Tibial nerve (tissue), 4 donors: ENCODE results near the gene GPR21.

Experiments used
- CTCF ChIP-seq, 5 experiments: fragments of 200-600 bp in 3 of 5; fragments of 450-650 bp in 2 of 5; sonication (generic) in 3 of 5; IDR thresholded peaks; one replicate each; pipeline ENCODE4 v1.5.1; 2016 to 2019; ENCODE audit warnings: antibody characterized with exemption in 5 of 5, mild to moderate bottlenecking in 3 of 5, moderate library complexity in 2 of 5
- EP300 ChIP-seq, 2 donors: sonication (generic); formaldehyde crosslinking; IDR thresholded peaks; one replicate each; pipeline ENCODE4 v1.6.1; 2017; ENCODE audit warnings: antibody characterized with exemption in 2 of 2, mild to moderate bottlenecking in 1 of 2
- POLR2A ChIP-seq, 2 donors: fragments of 450-650 bp; IDR thresholded peaks; one replicate each; pipeline ENCODE4 v1.6.1; 2017; ENCODE audit warnings: antibody characterized with exemption in 2 of 2, mild to moderate bottlenecking in 2 of 2, moderate library complexity in 2 of 2

DNA sequence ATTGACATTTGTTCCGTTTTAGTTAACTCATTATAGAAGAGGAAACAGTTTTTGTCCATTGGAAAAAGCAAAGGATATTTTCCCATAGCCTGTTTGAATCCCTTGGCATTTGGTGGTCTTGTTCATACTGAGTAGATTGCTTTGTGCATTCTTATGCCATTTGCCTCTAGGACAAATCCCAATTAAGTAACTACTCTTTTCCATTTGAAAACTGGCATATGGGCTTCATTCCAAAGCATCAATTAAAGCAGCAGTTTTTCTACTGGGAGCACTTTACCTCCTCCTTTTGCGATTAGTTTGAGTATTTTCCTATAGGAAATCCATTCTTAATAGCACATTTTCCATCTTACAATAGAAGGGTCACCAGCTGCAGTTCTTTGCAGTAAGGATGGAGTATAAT is 31.2 kb downstream of the GPR21 start:
- no peak for TF ChIP-seq CTCF (IDR thresholded peaks at IDR 0.05)
- TF ChIP-seq POLR2A (IDR thresholded peaks at IDR 0.05), result no peak
- no peak for TF ChIP-seq EP300 (IDR thresholded peaks at IDR 0.05)
